ENCODE results near the gene KCNC4.

KCNC4 gene

GRCh38 chr1:110258734-110259133, 48.6 kb downstream of the KCNC4 start:
- DNase-seq, result no peak

GRCh38 chr1:110259770-110260169, 49.7 kb downstream of the KCNC4 start:
- peak; percentile 16 for DNase-seq
